Measurements from ENCODE around the gene ZNF398.
A peak's percentile ranks its signal among the peaks of the same experiment; 100 is the strongest.

ZNF398 gene

GRCh38 chr7:149202831-149203231, 55.6 kb downstream of the ZNF398 start:
- Histone ChIP-seq H3K9me3 (ENCODE audit: control extremely low read depth in 1 of 5, control insufficient read depth in 4 of 5, insufficient read depth in 2 of 5, low read depth in 1 of 5, low read length in 4 of 5) (no peaks in the 10 kb centered on the region), H3K27me3 (replicated peaks in 2 of 5; ENCODE audit: control insufficient read depth in 4 of 5, insufficient read depth in 5 of 5, low read length in 4 of 5) (no peaks in the 10 kb centered on the region), H3K4me1 (ENCODE audit: control extremely low read depth in 1 of 4, control insufficient read depth in 4 of 4, insufficient read depth in 4 of 4, low read length in 3 of 4) (peaks cover 0 to 3% (median 0%) of the 10 kb centered on the region in 4 experiments), H3K36me3 (ENCODE audit: control insufficient read depth in 4 of 4, insufficient read depth in 4 of 4, low read length in 3 of 4) (peaks cover 12 to 84% (median 75%) of the 10 kb centered on the region in 4 experiments), H3K27ac (ENCODE audit: insufficient read depth in 1 of 2, low read depth in 1 of 2, low read length in 2 of 2, poor library complexity in 1 of 2, severe bottlenecking in 2 of 2) (no peak overlapping the region), H3K4me3 (ENCODE audit: control insufficient read depth in 1 of 7, extremely low read depth in 1 of 7, insufficient read depth in 4 of 7, low read depth in 2 of 7, low read length in 6 of 7) (no peak overlapping the region)
- DNase-seq: no peak
- ChIA-PET POLR2A (no interaction called here), CTCF (interaction anchor here (0.9 to 4.3 kb wide), 2 partner anchors 7 to 10 kb away, joined by 3 to 14 read pairs; partner anchors contain the start of gene ZNF282)
- 90% methylated on average over 2 of the region's 6 CpGs for WGBS (ENCODE audit: insufficient coverage)

DNA sequence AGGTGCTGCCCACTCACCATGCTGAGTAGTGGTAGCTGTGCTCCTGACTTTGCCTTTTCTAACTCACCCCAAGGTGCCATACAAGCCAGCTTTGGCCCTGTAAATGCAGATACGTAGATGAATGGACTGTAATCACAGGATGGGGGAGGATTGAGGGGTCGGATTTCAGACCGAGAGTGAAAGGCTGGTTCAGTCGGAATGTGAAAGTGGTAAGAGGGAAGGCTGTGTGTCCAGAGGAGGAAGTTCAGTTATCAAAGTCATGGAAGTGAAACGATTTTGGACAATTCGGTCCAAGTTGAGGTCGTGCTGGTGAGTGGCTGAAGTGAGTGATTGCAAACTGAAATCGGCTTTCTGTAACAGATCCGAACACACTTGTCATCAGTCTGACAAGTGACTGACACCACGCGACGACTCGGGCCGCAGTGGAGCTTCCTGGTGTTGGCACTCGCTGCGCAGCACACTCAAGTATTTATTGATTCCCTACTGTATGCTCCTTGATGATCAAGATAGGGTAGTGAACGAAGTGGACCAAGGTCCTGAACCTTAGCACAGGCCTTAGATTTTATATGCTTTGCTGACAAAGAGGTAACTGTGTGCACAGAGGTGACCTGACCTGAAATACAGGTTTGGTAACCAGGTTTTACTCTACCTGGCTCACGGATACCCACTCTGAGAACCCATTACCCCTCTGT, 58.6 kb downstream of the ZNF398 start:
- 94% methylated on average over 17 of the region's 18 CpGs for WGBS (ENCODE audit: insufficient coverage)
- CTCF ChIA-PET: interaction anchor here (1.0 to 4.3 kb wide), 2 partner anchors 10 to 13 kb away, joined by 3 to 14 read pairs; partner anchors contain the start of gene ZNF282
- no peaks in the 10 kb centered on the region for H3K27me3 ChIP-seq (replicated peaks in 2 of 5; ENCODE audit: control insufficient read depth in 4 of 5, insufficient read depth in 5 of 5, low read length in 4 of 5)
- no peak overlapping the region for H3K4me3 ChIP-seq (ENCODE audit: control insufficient read depth in 1 of 7, extremely low read depth in 1 of 7, insufficient read depth in 4 of 7, low read depth in 2 of 7, low read length in 6 of 7)
- POLR2A ChIA-PET: no interaction called here
- H3K36me3 ChIP-seq (ENCODE audit: control insufficient read depth in 4 of 4, insufficient read depth in 4 of 4, low read length in 3 of 4): peaks cover 12 to 84% (median 70%) of the 10 kb centered on the region in 4 experiments
- DNase-seq: no peak
- H3K9me3 ChIP-seq (ENCODE audit: control extremely low read depth in 1 of 5, control insufficient read depth in 4 of 5, insufficient read depth in 2 of 5, low read depth in 1 of 5, low read length in 4 of 5): no peaks in the 10 kb centered on the region
- no peak overlapping the region for H3K27ac ChIP-seq (ENCODE audit: insufficient read depth in 1 of 2, low read depth in 1 of 2, low read length in 2 of 2, poor library complexity in 1 of 2, severe bottlenecking in 2 of 2)
- no peaks in the 10 kb centered on the region for H3K4me1 ChIP-seq (ENCODE audit: control extremely low read depth in 1 of 4, control insufficient read depth in 4 of 4, insufficient read depth in 4 of 4, low read length in 3 of 4)

DNA sequence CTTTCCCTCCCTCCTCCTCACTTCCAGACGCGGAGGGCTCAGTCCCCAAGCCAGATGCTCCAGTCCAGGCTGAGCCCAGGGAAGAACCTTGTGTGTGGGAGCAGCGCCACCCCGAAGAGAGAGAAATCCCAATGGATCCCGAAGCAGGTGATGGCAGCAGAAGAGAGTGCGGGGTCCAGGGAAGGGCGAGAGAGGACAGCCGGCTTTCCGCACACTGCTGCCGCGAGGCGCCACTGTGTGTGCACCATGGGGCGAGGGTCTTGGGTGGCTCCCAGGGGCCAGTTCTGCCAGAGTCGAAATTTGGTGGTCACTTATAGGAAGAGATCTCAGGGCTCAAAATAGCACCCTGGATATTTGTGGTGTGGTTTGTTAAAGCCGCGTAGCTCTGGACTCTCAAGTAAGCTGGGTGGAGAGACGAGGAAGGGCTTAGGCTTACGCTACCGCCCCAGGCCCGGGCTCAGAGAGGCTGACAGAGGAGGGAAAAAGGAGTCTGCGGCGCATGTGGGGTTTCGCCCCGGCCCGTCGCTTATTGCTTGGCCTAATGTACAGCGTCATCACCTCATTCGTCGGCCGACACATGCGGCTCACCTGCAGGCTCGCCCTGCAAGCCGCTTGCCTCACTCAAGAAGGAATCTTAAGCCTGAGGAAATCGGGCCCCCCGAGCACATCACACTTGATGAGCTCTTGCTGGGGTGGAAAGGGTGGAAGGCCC, 60.2 kb downstream of the ZNF398 start:
- 92% methylated on average over 32 of the region's 35 CpGs for WGBS (ENCODE audit: insufficient coverage)
- CTCF ChIA-PET: interaction anchor here (2.2 kb wide), 1 partner anchor 19 kb away, joined by 6 read pairs; no protein-coding TSS in a partner anchor
- H3K27me3 ChIP-seq (replicated peaks in 2 of 5; ENCODE audit: control insufficient read depth in 4 of 5, insufficient read depth in 5 of 5, low read length in 4 of 5): no peaks in the 10 kb centered on the region
- H3K4me1 ChIP-seq (ENCODE audit: control extremely low read depth in 1 of 4, control insufficient read depth in 4 of 4, insufficient read depth in 4 of 4, low read length in 3 of 4): no peaks in the 10 kb centered on the region
- no peak overlapping the region for H3K4me3 ChIP-seq (ENCODE audit: control insufficient read depth in 1 of 7, extremely low read depth in 1 of 7, insufficient read depth in 4 of 7, low read depth in 2 of 7, low read length in 6 of 7)
- POLR2A ChIA-PET: no interaction called here
- H3K27ac ChIP-seq (ENCODE audit: insufficient read depth in 1 of 2, low read depth in 1 of 2, low read length in 2 of 2, poor library complexity in 1 of 2, severe bottlenecking in 2 of 2): no peak overlapping the region
- H3K9me3 ChIP-seq (ENCODE audit: control extremely low read depth in 1 of 5, control insufficient read depth in 4 of 5, insufficient read depth in 2 of 5, low read depth in 1 of 5, low read length in 4 of 5): no peaks in the 10 kb centered on the region
- H3K36me3 ChIP-seq (ENCODE audit: control insufficient read depth in 4 of 4, insufficient read depth in 4 of 4, low read length in 3 of 4): peaks cover 14 to 89% (median 76%) of the 10 kb centered on the region in 4 experiments
- DNase-seq: no peak

DNA sequence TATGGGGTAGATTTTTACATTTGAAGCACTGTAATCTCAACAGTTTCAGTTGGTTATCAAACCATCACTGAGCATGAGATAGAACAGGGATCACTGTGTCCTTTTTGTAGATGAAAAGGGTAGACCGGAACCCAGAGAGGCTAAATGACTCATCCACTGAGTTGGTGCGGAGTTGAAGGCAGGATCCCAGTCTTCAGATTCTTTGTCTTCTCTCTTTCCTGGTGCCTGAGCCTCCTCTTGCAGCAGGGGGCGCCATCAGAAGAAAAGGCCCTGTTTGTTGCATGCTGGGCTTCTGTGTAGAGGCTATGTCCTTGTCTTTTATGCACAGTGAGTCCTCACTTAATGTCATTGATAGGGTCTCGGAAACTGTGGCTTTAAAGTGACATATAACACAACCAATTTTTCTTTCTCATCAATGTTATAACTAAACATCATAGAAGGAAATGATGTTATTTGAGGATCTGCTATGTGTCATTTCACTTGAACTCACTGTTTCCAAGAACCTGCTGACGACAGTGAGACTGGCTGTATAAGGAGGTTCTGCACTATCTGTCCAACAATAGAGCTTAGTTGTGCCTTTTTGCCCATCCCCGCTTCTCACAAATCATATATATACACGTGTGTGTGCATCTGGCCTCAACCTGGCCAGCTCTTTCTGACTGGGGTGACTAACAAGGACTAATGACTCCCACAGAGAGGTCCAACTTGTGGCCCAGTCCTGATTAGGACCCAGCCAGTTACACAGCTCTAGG, 62.4 kb downstream of the ZNF398 start:
- WGBS (ENCODE audit: insufficient coverage): 91% methylated on average over 5 of the region's 7 CpGs
- DNase-seq: peak; percentile 37 to 60 (median 53)
- no peaks in the 10 kb centered on the region for H3K4me1 ChIP-seq (ENCODE audit: control extremely low read depth in 1 of 4, control insufficient read depth in 4 of 4, insufficient read depth in 4 of 4, low read length in 3 of 4)
- H3K9me3 ChIP-seq (ENCODE audit: control extremely low read depth in 1 of 5, control insufficient read depth in 4 of 5, insufficient read depth in 2 of 5, low read depth in 1 of 5, low read length in 4 of 5): no peaks in the 10 kb centered on the region
- no peak overlapping the region for H3K4me3 ChIP-seq (ENCODE audit: control insufficient read depth in 1 of 7, extremely low read depth in 1 of 7, insufficient read depth in 4 of 7, low read depth in 2 of 7, low read length in 6 of 7)
- peaks cover 18 to 90% (median 76%) of the 10 kb centered on the region in 4 experiments for H3K36me3 ChIP-seq (ENCODE audit: control insufficient read depth in 4 of 4, insufficient read depth in 4 of 4, low read length in 3 of 4)
- POLR2A ChIA-PET: no interaction called here
- H3K27me3 ChIP-seq (replicated peaks in 2 of 5; ENCODE audit: control insufficient read depth in 4 of 5, insufficient read depth in 5 of 5, low read length in 4 of 5): no peaks in the 10 kb centered on the region
- CTCF ChIA-PET: interaction anchor here (0.7 to 2.2 kb wide), 5 partner anchors 9 to 22 kb away, joined by 3 to 6 read pairs (median 3); no protein-coding TSS in a partner anchor
- no peak overlapping the region for H3K27ac ChIP-seq (ENCODE audit: insufficient read depth in 1 of 2, low read depth in 1 of 2, low read length in 2 of 2, poor library complexity in 1 of 2, severe bottlenecking in 2 of 2)

DNA sequence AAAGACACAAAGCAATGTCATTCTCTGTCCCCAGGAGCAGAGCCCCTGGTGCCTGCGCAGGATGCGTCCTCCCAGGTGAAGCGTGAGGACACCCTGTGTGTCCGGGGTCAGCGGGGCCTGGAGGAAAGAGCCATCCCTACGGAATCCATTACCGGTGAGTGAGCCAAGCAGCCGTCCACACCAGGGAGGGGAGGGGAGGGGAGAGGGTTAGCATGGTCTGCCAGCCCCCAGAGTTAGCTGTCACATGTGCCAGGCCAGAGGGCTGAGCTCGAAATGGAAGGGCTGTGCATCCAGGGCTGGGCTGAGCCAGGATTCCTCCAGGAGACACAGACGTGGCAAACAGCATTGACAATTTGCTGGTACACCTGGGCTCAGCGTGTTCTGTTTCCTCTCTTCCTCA, 63.3 kb downstream of the ZNF398 start:
- CTCF ChIA-PET: interaction anchor here (0.5 to 1.1 kb wide), 5 partner anchors 8 to 413 kb away, joined by 3 read pairs; partner anchors contain the start of gene ZNF282
- Histone ChIP-seq H3K27me3 (replicated peaks in 2 of 5; ENCODE audit: control insufficient read depth in 4 of 5, insufficient read depth in 5 of 5, low read length in 4 of 5) (no peaks in the 10 kb centered on the region), H3K27ac (ENCODE audit: insufficient read depth in 1 of 2, low read depth in 1 of 2, low read length in 2 of 2, poor library complexity in 1 of 2, severe bottlenecking in 2 of 2) (no peak overlapping the region), H3K9me3 (ENCODE audit: control extremely low read depth in 1 of 5, control insufficient read depth in 4 of 5, insufficient read depth in 2 of 5, low read depth in 1 of 5, low read length in 4 of 5) (no peaks in the 10 kb centered on the region), H3K4me1 (ENCODE audit: control extremely low read depth in 1 of 4, control insufficient read depth in 4 of 4, insufficient read depth in 4 of 4, low read length in 3 of 4) (no peaks in the 10 kb centered on the region), H3K4me3 (ENCODE audit: control insufficient read depth in 1 of 7, extremely low read depth in 1 of 7, insufficient read depth in 4 of 7, low read depth in 2 of 7, low read length in 6 of 7) (no peak overlapping the region), H3K36me3 (ENCODE audit: control insufficient read depth in 4 of 4, insufficient read depth in 4 of 4, low read length in 3 of 4) (peaks cover 21 to 94% (median 80%) of the 10 kb centered on the region in 4 experiments)
- DNase-seq: no peak
- 95% methylated on average over 11 of the region's 11 CpGs for WGBS (ENCODE audit: insufficient coverage)
- POLR2A ChIA-PET: no interaction called here

GRCh38 chr7:149214020-149214720, 66.9 kb downstream of the ZNF398 start:
- ChIA-PET CTCF (interaction anchor here (0.6 to 1.8 kb wide), 4 partner anchors 15 to 268 kb away, joined by 3 to 5 read pairs (median 4); partner anchors contain the start of gene ZNF282), POLR2A (interaction anchor here (0.6 kb wide), 1 partner anchor 19 kb away, joined by 3 read pairs; the partner anchor contains the start of gene ZNF282)
- H3K36me3 ChIP-seq (ENCODE audit: control insufficient read depth in 4 of 4, insufficient read depth in 4 of 4, low read length in 3 of 4): peaks cover 24 to 95% (median 77%) of the 10 kb centered on the region in 4 experiments
- no peaks in the 10 kb centered on the region for H3K27me3 ChIP-seq (replicated peaks in 2 of 5; ENCODE audit: control insufficient read depth in 4 of 5, insufficient read depth in 5 of 5, low read length in 4 of 5)
- no peaks in the 10 kb centered on the region for H3K9me3 ChIP-seq (ENCODE audit: control extremely low read depth in 1 of 5, control insufficient read depth in 4 of 5, insufficient read depth in 2 of 5, low read depth in 1 of 5, low read length in 4 of 5)
- no peaks in the 10 kb centered on the region for H3K4me1 ChIP-seq (ENCODE audit: control extremely low read depth in 1 of 4, control insufficient read depth in 4 of 4, insufficient read depth in 4 of 4, low read length in 3 of 4)
- no peak overlapping the region for H3K4me3 ChIP-seq (ENCODE audit: control insufficient read depth in 1 of 7, extremely low read depth in 1 of 7, insufficient read depth in 4 of 7, low read depth in 2 of 7, low read length in 6 of 7)
- no peak for DNase-seq
- WGBS (ENCODE audit: insufficient coverage): 98% methylated on average over 4 of the region's 7 CpGs
- no peak overlapping the region for H3K27ac ChIP-seq (ENCODE audit: insufficient read depth in 1 of 2, low read depth in 1 of 2, low read length in 2 of 2, poor library complexity in 1 of 2, severe bottlenecking in 2 of 2)
